GM20000 (cell line): ENCODE measurements around the gene ERBIN.

Experiments
- DNase-seq: peaks from one replicate; pipeline ENCODE4 v3.0.0; 2012; ENCODE audit warnings: low spot score
- TF ChIP-seq, protein P1 (sequence below): IDR thresholded peaks from 2 replicates; pipeline ENCODE4 v1.5.1; 2012; ENCODE audit warnings: mild to moderate bottlenecking, control low read depth; ENCODE audit errors: extremely low read depth, missing control alignments

ERBIN gene

DNA sequence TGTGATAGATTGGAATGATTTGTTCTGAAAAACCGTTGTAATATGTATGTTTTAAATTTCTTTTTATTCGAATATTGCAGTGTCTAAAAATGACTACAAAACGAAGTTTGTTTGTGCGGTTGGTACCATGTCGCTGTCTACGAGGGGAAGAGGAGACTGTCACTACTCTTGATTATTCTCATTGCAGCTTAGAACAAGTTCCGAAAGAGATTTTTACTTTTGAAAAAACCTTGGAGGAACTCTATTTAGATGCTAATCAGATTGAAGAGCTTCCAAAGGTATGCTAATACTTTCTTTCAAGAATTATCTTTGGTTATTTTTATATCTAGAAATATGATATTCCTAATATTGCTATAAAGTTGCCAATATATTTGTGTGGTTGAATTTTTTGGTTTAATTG, 66.3 kb downstream of the ERBIN start:
- no peak for DNase-seq
- TF ChIP-seq, protein P1, sequence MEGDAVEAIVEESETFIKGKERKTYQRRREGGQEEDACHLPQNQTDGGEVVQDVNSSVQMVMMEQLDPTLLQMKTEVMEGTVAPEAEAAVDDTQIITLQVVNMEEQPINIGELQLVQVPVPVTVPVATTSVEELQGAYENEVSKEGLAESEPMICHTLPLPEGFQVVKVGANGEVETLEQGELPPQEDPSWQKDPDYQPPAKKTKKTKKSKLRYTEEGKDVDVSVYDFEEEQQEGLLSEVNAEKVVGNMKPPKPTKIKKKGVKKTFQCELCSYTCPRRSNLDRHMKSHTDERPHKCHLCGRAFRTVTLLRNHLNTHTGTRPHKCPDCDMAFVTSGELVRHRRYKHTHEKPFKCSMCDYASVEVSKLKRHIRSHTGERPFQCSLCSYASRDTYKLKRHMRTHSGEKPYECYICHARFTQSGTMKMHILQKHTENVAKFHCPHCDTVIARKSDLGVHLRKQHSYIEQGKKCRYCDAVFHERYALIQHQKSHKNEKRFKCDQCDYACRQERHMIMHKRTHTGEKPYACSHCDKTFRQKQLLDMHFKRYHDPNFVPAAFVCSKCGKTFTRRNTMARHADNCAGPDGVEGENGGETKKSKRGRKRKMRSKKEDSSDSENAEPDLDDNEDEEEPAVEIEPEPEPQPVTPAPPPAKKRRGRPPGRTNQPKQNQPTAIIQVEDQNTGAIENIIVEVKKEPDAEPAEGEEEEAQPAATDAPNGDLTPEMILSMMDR = no peak

DNA sequence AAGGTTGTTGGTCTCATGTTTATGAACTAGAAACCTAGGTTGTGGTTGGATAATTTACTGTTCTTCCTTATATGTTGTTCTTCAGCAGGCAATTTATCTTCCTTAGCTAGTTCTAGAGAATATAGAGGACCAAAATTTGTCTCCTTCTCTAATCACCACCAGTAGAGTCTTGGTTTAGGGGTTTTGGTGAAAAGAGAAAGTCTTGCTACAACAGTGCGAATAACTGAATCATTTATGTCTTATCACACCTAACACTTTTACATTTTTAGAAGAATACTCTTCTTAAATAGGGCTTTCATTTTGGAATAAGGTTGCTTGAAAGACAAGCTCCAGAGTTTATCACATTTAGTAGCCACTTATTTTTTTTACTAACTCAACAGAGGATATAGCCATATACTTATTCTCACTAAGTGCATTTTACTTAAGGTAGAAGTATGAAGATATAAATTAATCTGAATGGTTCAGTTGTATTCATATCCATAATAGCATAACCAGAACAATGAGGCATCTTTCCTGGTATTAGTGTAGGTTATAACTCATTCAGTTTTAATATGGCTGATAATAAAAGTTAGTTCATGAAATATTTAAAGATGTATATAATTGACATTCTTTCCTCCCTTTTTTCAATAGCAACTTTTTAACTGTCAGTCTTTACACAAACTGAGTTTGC, 67.9 kb downstream of the ERBIN start:
- DNase-seq = no peak
- TF ChIP-seq, protein P1 = no peak

GRCh38 chr5:65999061-65999723, 72.8 kb downstream of the ERBIN start:
- TF ChIP-seq, protein P1 = no peak
- DNase-seq = no peak

- DNase-seq = no peak
- TF ChIP-seq, protein P1 = no peak
Observed at GRCh38 chr5:66001952-66002351, 75.6 kb downstream of the ERBIN start.

GRCh38 chr5:66002415-66002814, 76.0 kb downstream of the ERBIN start:
- TF ChIP-seq, protein P1 = no peak
- no peak for DNase-seq

GRCh38 chr5:66004216-66004615, 77.8 kb downstream of the ERBIN start:
- TF ChIP-seq, protein P1 = no peak
- no peak for DNase-seq

- DNase-seq = no peak
- TF ChIP-seq, protein P1 = no peak
Observed at GRCh38 chr5:66009277-66009676, 82.9 kb downstream of the ERBIN start.
